ENCODE results near the gene GAB4.
"Not testable (repeated sequence)": the region's sequence is repeated elsewhere in the genome, so short reads cannot be mapped to it uniquely, and the experiment has no call there.

The GAB4 gene

GRCh38 chr22:16937811-16938210 lies 70.2 kb downstream of the GAB4 start:
- Histone ChIP-seq H3K9me3 (ENCODE audit: control insufficient read depth, low read length) (no peaks in the 10 kb centered on the region), H3K79me1 (replicated peaks; ENCODE audit: low read length, poor library complexity, severe bottlenecking) (no peaks in the 10 kb centered on the region), H3K4me2 (ENCODE audit: low read length, poor library complexity, severe bottlenecking) (no peak overlapping the region), H4K8ac (ENCODE audit: low read length) (no peak overlapping the region), H3K27me3 (ENCODE audit: control insufficient read depth in 1 of 2, insufficient read depth in 1 of 2, low read length in 2 of 2) (peaks cover 0 to 8% of the 10 kb centered on the region in 2 experiments), H3K4me3 (ENCODE audit: insufficient read depth in 1 of 2, low read depth in 1 of 2, low read length in 2 of 2) (no peak overlapping the region), H2BK12ac (ENCODE audit: low read length in 2 of 2) (no peak overlapping the region), H2BK5ac (ENCODE audit: low read depth, low read length, poor library complexity, severe bottlenecking) (no peak overlapping the region), H3K36me3 (ENCODE audit: control insufficient read depth in 1 of 2, insufficient read depth in 2 of 2, low read depth in 1 of 2, low read length in 2 of 2) (no peaks in the 10 kb centered on the region), H3K9ac (ENCODE audit: low read length) (no peak overlapping the region), H2BK120ac (ENCODE audit: low read depth, low read length) (no peak overlapping the region), H3K4me1 (ENCODE audit: control insufficient read depth, insufficient read depth, low read depth, low read length) (no peaks in the 10 kb centered on the region), H3K23ac (ENCODE audit: low read length in 2 of 2) (no peak overlapping the region), H3K4ac (ENCODE audit: low read depth in 1 of 2, low read length in 2 of 2) (no peak overlapping the region), H2BK15ac (ENCODE audit: low read depth, poor library complexity, severe bottlenecking) (no peak overlapping the region), H2AFZ (ENCODE audit: low read depth, low read length) (no peak overlapping the region), H3K14ac (ENCODE audit: low read length in 2 of 2) (no peak overlapping the region), H2AK5ac (ENCODE audit: low read length, severe bottlenecking) (no peak overlapping the region), H4K91ac (ENCODE audit: low read length) (no peak overlapping the region), H3K18ac (ENCODE audit: low read depth in 1 of 2, low read length in 2 of 2) (no peak overlapping the region), H3K27ac (ENCODE audit: low read length, poor library complexity, severe bottlenecking) (no peak overlapping the region)
- DNase-seq, result no peak
- 52% methylated on average over 4 of the region's 5 CpGs for WGBS

- H4K8ac ChIP-seq (ENCODE audit: low read length); H3K36me3 ChIP-seq (ENCODE audit: control insufficient read depth in 1 of 2, insufficient read depth in 2 of 2, low read depth in 1 of 2, low read length in 2 of 2); H3K4me1 ChIP-seq (ENCODE audit: control insufficient read depth, insufficient read depth, low read depth, low read length); H3K9me3 ChIP-seq (ENCODE audit: control insufficient read depth, low read length); H3K23ac ChIP-seq (ENCODE audit: low read length in 2 of 2); H2AK5ac ChIP-seq (ENCODE audit: low read length, severe bottlenecking); H3K9ac ChIP-seq (ENCODE audit: low read length); H2BK15ac ChIP-seq (ENCODE audit: low read depth, poor library complexity, severe bottlenecking); H2BK12ac ChIP-seq (ENCODE audit: low read length in 2 of 2); H2AFZ ChIP-seq (ENCODE audit: low read depth, low read length); H3K4ac ChIP-seq (ENCODE audit: low read depth in 1 of 2, low read length in 2 of 2); H3K4me3 ChIP-seq (ENCODE audit: insufficient read depth in 1 of 2, low read depth in 1 of 2, low read length in 2 of 2); H2BK5ac ChIP-seq (ENCODE audit: low read depth, low read length, poor library complexity, severe bottlenecking); H3K18ac ChIP-seq (ENCODE audit: low read depth in 1 of 2, low read length in 2 of 2); H3K79me1 ChIP-seq (replicated peaks; ENCODE audit: low read length, poor library complexity, severe bottlenecking); DNase-seq; H4K91ac ChIP-seq (ENCODE audit: low read length); H3K14ac ChIP-seq (ENCODE audit: low read length in 2 of 2); H2BK120ac ChIP-seq (ENCODE audit: low read depth, low read length); H3K4me2 ChIP-seq (ENCODE audit: low read length, poor library complexity, severe bottlenecking); H3K27ac ChIP-seq (ENCODE audit: low read length, poor library complexity, severe bottlenecking): not testable (repeated sequence)
- WGBS, result 86% methylated on average over 5 of the region's 5 CpGs
- peaks cover 0 to 13% of the 10 kb centered on the region in 2 experiments for H3K27me3 ChIP-seq (ENCODE audit: control insufficient read depth in 1 of 2, insufficient read depth in 1 of 2, low read length in 2 of 2)
Observed at GRCh38 chr22:16937209-16937608, 70.8 kb downstream of the GAB4 start.

GRCh38 chr22:16936625-16937024 lies 71.4 kb downstream of the GAB4 start:
- Histone ChIP-seq H3K14ac (ENCODE audit: low read length in 2 of 2) (no peak overlapping the region), H2BK12ac (ENCODE audit: low read length in 2 of 2) (no peak overlapping the region), H2AFZ (ENCODE audit: low read depth, low read length) (no peak overlapping the region), H2AK5ac (ENCODE audit: low read length, severe bottlenecking) (no peak overlapping the region), H4K8ac (ENCODE audit: low read length) (no peak overlapping the region), H3K4me3 (ENCODE audit: insufficient read depth in 1 of 2, low read depth in 1 of 2, low read length in 2 of 2) (no peak overlapping the region), H3K9me3 (ENCODE audit: control insufficient read depth, low read length) (no peaks in the 10 kb centered on the region), H3K23ac (ENCODE audit: low read length in 2 of 2) (no peak overlapping the region), H4K91ac (ENCODE audit: low read length) (no peak overlapping the region), H3K9ac (ENCODE audit: low read length) (no peak overlapping the region), H3K4me2 (ENCODE audit: low read length, poor library complexity, severe bottlenecking) (no peak overlapping the region), H3K27me3 (ENCODE audit: control insufficient read depth in 1 of 2, insufficient read depth in 1 of 2, low read length in 2 of 2) (peaks cover 0 to 18% of the 10 kb centered on the region in 2 experiments), H2BK5ac (ENCODE audit: low read depth, low read length, poor library complexity, severe bottlenecking) (no peak overlapping the region), H3K18ac (ENCODE audit: low read depth in 1 of 2, low read length in 2 of 2) (no peak overlapping the region), H2BK15ac (ENCODE audit: low read depth, poor library complexity, severe bottlenecking) (no peak overlapping the region), H2BK120ac (ENCODE audit: low read depth, low read length) (no peak overlapping the region), H3K36me3 (ENCODE audit: control insufficient read depth in 1 of 2, insufficient read depth in 2 of 2, low read depth in 1 of 2, low read length in 2 of 2) (no peaks in the 10 kb centered on the region), H3K4me1 (ENCODE audit: control insufficient read depth, insufficient read depth, low read depth, low read length) (no peaks in the 10 kb centered on the region), H3K4ac (ENCODE audit: low read depth in 1 of 2, low read length in 2 of 2) (no peak overlapping the region), H3K79me1 (replicated peaks; ENCODE audit: low read length, poor library complexity, severe bottlenecking) (no peaks in the 10 kb centered on the region), H3K27ac (ENCODE audit: low read length, poor library complexity, severe bottlenecking) (no peak overlapping the region)
- DNase-seq, result no peak
- WGBS, result 81% methylated on average over 5 of the region's 5 CpGs

GRCh38 chr22:16935209-16935608 lies 72.8 kb downstream of the GAB4 start:
- H2AK5ac ChIP-seq (ENCODE audit: low read length, severe bottlenecking), result no peak overlapping the region
- H3K4me1 ChIP-seq (ENCODE audit: control insufficient read depth, insufficient read depth, low read depth, low read length), result no peaks in the 10 kb centered on the region
- H4K91ac ChIP-seq (ENCODE audit: low read length), result no peak overlapping the region
- no peaks in the 10 kb centered on the region for H3K36me3 ChIP-seq (ENCODE audit: control insufficient read depth in 1 of 2, insufficient read depth in 2 of 2, low read depth in 1 of 2, low read length in 2 of 2)
- H3K9me3 ChIP-seq (ENCODE audit: control insufficient read depth, low read length), result no peaks in the 10 kb centered on the region
- no peak overlapping the region for H4K8ac ChIP-seq (ENCODE audit: low read length)
- H3K4me2 ChIP-seq (ENCODE audit: low read length, poor library complexity, severe bottlenecking), result no peak overlapping the region
- H3K14ac ChIP-seq (ENCODE audit: low read length in 2 of 2), result no peak overlapping the region
- H3K18ac ChIP-seq (ENCODE audit: low read depth in 1 of 2, low read length in 2 of 2), result no peak overlapping the region
- no peak overlapping the region for H2BK5ac ChIP-seq (ENCODE audit: low read depth, low read length, poor library complexity, severe bottlenecking)
- peaks cover 0 to 28% of the 10 kb centered on the region in 2 experiments for H3K27me3 ChIP-seq (ENCODE audit: control insufficient read depth in 1 of 2, insufficient read depth in 1 of 2, low read length in 2 of 2)
- H3K79me1 ChIP-seq (replicated peaks; ENCODE audit: low read length, poor library complexity, severe bottlenecking), result no peaks in the 10 kb centered on the region
- no peak overlapping the region for H2BK120ac ChIP-seq (ENCODE audit: low read depth, low read length)
- 35% methylated on average over 2 of the region's 4 CpGs for WGBS
- H3K27ac ChIP-seq (ENCODE audit: low read length, poor library complexity, severe bottlenecking), result no peak overlapping the region
- no peak for DNase-seq
- H2AFZ ChIP-seq (ENCODE audit: low read depth, low read length), result no peak overlapping the region
- H3K9ac ChIP-seq (ENCODE audit: low read length), result no peak overlapping the region
- H2BK12ac ChIP-seq (ENCODE audit: low read length in 2 of 2), result no peak overlapping the region
- H2BK15ac ChIP-seq (ENCODE audit: low read depth, poor library complexity, severe bottlenecking), result no peak overlapping the region
- H3K23ac ChIP-seq (ENCODE audit: low read length in 2 of 2), result no peak overlapping the region
- H3K4ac ChIP-seq (ENCODE audit: low read depth in 1 of 2, low read length in 2 of 2), result no peak overlapping the region
- H3K4me3 ChIP-seq (ENCODE audit: insufficient read depth in 1 of 2, low read depth in 1 of 2, low read length in 2 of 2), result no peak overlapping the region

Measured in mesenchymal stem cell (in vitro differentiated cells and primary cell).